Measurements from ENCODE around the gene HPSE. TPM values are rescaled to one million over a fixed set of nuclear protein-coding genes. Genes with fewer than 3 reads are reported as not detected.

The HPSE gene
- total and polyA plus RNA-seq, 2 donors (not counting 1 experiment from before 2014, with no cell fraction given): 1.3 to 2.6 TPM

DNA sequence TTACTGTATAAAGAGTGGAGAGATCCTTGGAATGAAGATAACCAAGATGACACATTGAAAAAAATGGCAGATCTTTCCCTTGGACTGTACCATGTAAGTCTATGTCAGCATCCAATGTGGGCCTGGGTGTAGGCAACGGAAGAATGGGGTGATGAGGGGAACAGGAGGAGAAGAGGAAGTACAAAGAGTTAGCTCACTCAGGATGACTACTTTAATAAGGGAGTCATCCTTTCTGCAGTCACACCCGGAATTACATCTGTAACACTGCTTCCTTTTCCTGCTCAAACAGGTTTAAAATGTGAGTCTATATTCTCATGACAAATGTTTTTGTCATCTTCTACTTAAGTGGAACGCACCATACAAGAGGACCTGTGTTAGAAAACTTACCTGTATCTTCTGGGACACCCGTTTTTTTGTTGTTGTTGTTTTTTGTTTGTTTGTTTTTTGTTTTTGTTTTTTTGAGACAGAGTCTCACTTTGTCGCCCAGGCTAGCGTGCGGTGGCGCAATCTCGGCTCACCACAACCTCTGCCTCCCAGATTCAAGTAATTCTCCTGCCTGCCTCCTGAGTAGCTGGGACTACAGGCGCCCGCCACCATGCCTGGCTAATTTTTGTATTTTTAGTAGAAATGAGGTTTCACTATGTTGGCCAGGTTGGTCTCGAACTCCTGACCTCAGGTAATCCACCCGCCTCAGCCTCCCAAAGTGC, 18.0 kb downstream of the HPSE start:
- no peak for ATAC-seq (ENCODE audit: low read depth)
- H3K36me3 ChIP-seq (replicated peaks in 1 of 2; ENCODE audit: control extremely low read depth in 1 of 2, control insufficient read depth in 1 of 2, extremely low read depth in 1 of 2, insufficient read depth in 2 of 2, low read length in 1 of 2): peaks cover 2% of the 10 kb centered on the region in 2 experiments

More for the DNA sequence above, 18.0 kb downstream of the HPSE start:
- no peak overlapping the region for H3K27ac ChIP-seq (ENCODE audit: low read length in 2 of 2)
- no peak overlapping the region for H2AFZ ChIP-seq (ENCODE audit: insufficient read depth, low read depth, low read length, poor library complexity, severe bottlenecking)
- no peak overlapping the region for H3K9ac ChIP-seq (ENCODE audit: low read length)
- H3K9me3 ChIP-seq (ENCODE audit: control extremely low read depth in 1 of 3, control insufficient read depth in 2 of 3, insufficient read depth in 1 of 3, low read length in 2 of 3): no peaks in the 10 kb centered on the region
- TF ChIP-seq EZH2 (IDR thresholded peaks at IDR 0.05; ENCODE audit: borderline replicate concordance, insufficient read depth, low read depth, low read length, poor library complexity, severe bottlenecking) (no peak), CTCF (IDR thresholded peaks at IDR 0.05) (no peak)
- ChIA-PET CTCF (no interaction called here), POLR2A (no interaction called here)
- H3K4me2 ChIP-seq (replicated peaks; ENCODE audit: low read depth, low read length, poor library complexity, severe bottlenecking): no peak overlapping the region
- H3K79me2 ChIP-seq (ENCODE audit: control insufficient read depth, insufficient read depth, low read length): no peaks in the 10 kb centered on the region
- H3K27me3 ChIP-seq (replicated peaks in 1 of 4; ENCODE audit: control extremely low read depth in 1 of 4, control insufficient read depth in 3 of 4, insufficient read depth in 4 of 4, low read length in 3 of 4): no peaks in the 10 kb centered on the region
- no peak overlapping the region for H3K4me3 ChIP-seq (ENCODE audit: control extremely low read depth in 1 of 5, extremely low read depth in 1 of 5, insufficient read depth in 1 of 5, low read depth in 2 of 5, low read length in 4 of 5)
- peaks cover 0 to 3% of the 10 kb centered on the region in 2 donors for H3K4me1 ChIP-seq (ENCODE audit: control insufficient read depth in 2 of 2, insufficient read depth in 2 of 2, low read length in 2 of 2)
- intact Hi-C loops (cut with micrococcal nuclease): no loop called here
- no peak overlapping the region for H3K27ac Mint-ChIP-seq
- H3K27me3 Mint-ChIP-seq: no peaks in the 10 kb centered on the region
- no peaks in the 10 kb centered on the region for H3K9me3 Mint-ChIP-seq (ENCODE audit: insufficient read depth)
- no peaks in the 10 kb centered on the region for H3K4me1 Mint-ChIP-seq
- H3K4me3 Mint-ChIP-seq: no peak overlapping the region
- 92% methylated on average over 2 of the region's 13 CpGs for WGBS (ENCODE audit: insufficient coverage)
- DNase-seq: no peak
- H4K20me1 ChIP-seq (ENCODE audit: control insufficient read depth, insufficient read depth, low read length, poor library complexity, severe bottlenecking): no peaks in the 10 kb centered on the region
